ENCODE measurements around the gene RAB6C.

DNA sequence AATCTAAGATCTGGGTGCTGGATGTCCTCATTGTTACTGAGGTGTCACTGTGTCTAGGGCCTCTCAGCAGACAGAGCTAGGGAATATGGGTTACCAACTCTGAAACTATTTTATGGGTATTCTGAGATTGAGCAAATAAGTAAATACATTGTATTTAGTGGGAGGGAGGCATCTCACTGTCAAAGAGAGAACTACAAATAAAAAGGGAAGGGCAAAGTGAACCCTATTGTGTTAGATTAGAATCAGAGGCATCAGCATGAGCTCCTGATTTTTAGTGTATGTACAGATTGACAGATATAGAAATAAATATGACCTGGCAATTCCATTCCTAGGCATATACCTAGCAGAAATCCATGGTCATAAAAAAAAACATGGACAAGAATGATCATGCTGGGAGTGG is 33.9 kb upstream of the RAB6C start:
- TF ChIP-seq, protein P1, sequence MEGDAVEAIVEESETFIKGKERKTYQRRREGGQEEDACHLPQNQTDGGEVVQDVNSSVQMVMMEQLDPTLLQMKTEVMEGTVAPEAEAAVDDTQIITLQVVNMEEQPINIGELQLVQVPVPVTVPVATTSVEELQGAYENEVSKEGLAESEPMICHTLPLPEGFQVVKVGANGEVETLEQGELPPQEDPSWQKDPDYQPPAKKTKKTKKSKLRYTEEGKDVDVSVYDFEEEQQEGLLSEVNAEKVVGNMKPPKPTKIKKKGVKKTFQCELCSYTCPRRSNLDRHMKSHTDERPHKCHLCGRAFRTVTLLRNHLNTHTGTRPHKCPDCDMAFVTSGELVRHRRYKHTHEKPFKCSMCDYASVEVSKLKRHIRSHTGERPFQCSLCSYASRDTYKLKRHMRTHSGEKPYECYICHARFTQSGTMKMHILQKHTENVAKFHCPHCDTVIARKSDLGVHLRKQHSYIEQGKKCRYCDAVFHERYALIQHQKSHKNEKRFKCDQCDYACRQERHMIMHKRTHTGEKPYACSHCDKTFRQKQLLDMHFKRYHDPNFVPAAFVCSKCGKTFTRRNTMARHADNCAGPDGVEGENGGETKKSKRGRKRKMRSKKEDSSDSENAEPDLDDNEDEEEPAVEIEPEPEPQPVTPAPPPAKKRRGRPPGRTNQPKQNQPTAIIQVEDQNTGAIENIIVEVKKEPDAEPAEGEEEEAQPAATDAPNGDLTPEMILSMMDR (IDR thresholded peaks at IDR 0.05) = no peak
- TF ChIP-seq EZH2phosphoT487 (IDR thresholded peaks at IDR 0.05) (no peak), EZH2 (IDR thresholded peaks at IDR 0.05) (no peak)

Measured in neural progenitor cell (in vitro differentiated cells).